K562 (cell line): Measurements from ENCODE around the gene PRR36. TPM values are rescaled to one million over a fixed set of nuclear protein-coding genes. Genes with fewer than 3 reads are reported as not detected.

Experiments used
- BRD9 ChIP-seq: fragments of 450-650 bp; IDR thresholded peaks from 2 replicates; pipeline ENCODE4 v1.6.1; 2018; ENCODE audit warnings: low read depth; ENCODE audit not compliant: partially characterized antibody
- BRF1 ChIP-seq: IDR thresholded peaks from 3 replicates; pipeline ENCODE4 v1.6.1; 2011; ENCODE audit warnings: borderline replicate concordance, mild to moderate bottlenecking; ENCODE audit not compliant: insufficient read length; ENCODE audit errors: extremely low read depth
- CAMTA2 ChIP-seq: fragments of 250-450 bp; sonication (Bioruptor Pico); conservative IDR thresholded peaks from 2 replicates; pipeline ENCODE4 v1.5.1; 2022
- CBX8 ChIP-seq: fragments of 200-600 bp; sonication (generic); IDR thresholded peaks from 2 replicates; pipeline ENCODE4 v1.6.1; 2012; ENCODE audit warnings: borderline replicate concordance, mixed run types, low read depth, mild to moderate bottlenecking, moderate library complexity, mixed read lengths, low read length, control low read depth, inconsistent platforms; ENCODE audit not compliant: poor library complexity, severe bottlenecking; ENCODE audit errors: extremely low read depth
- CTBP1 ChIP-seq: fragments of 450-650 bp; IDR thresholded peaks from 2 replicates; pipeline ENCODE4 v1.6.1; 2016; ENCODE audit warnings: borderline replicate concordance
- CTCF ChIP-seq, 3 experiments: IDR thresholded peaks in 2 of 3; conservative IDR thresholded peaks in 1 of 3; 2 replicates each; pipeline ENCODE4 v1.5.1; 2011 to 2012; ENCODE audit warnings: low read length in 3 of 3, mild to moderate bottlenecking in 3 of 3, control low read depth in 2 of 3, improper control_type of control experiment in 1 of 3, inconsistent platforms in 1 of 3, low read depth in 1 of 3, mixed read lengths in 1 of 3, moderate library complexity in 1 of 3; ENCODE audit not compliant: insufficient read depth in 2 of 3
- DPF2 ChIP-seq: fragments of 450-650 bp; IDR thresholded peaks from 2 replicates; pipeline ENCODE4 v1.6.1; 2016
- EP400 ChIP-seq: fragments of 450-650 bp; IDR thresholded peaks from 2 replicates; pipeline ENCODE4 v1.6.1; 2017; ENCODE audit warnings: antibody characterized with exemption, mild to moderate bottlenecking, moderate library complexity
- ETV5 ChIP-seq: sonication (generic); formaldehyde crosslinking; IDR thresholded peaks from 2 replicates; pipeline ENCODE4 v1.4.0; 2020; ENCODE audit warnings: low read depth, mild to moderate bottlenecking, missing genetic modification reagents
- FOXK1 ChIP-seq: sonication (generic); formaldehyde crosslinking; IDR thresholded peaks from 2 replicates; pipeline ENCODE4 v1.8.0; 2022; ENCODE audit warnings: missing genetic modification reagents, mild to moderate bottlenecking, borderline replicate concordance
- FOXK2 ChIP-seq, 2 experiments: fragments of 450-650 bp; IDR thresholded peaks in 1 of 2; conservative IDR thresholded peaks in 1 of 2; 2 replicates each; pipeline ENCODE4 v1.6.1; 2016; ENCODE audit warnings: low read depth in 2 of 2, mild to moderate bottlenecking in 1 of 2
- GATAD2A ChIP-seq: fragments of 450-650 bp; IDR thresholded peaks from 2 replicates; pipeline ENCODE4 v1.6.1; 2017
- HNRNPK ChIP-seq: fragments of 200-400 bp; formaldehyde crosslinking; IDR thresholded peaks from one replicate; pipeline ENCODE4 v1.6.1; 2018; ENCODE audit warnings: mild to moderate bottlenecking, low read depth, low read length; ENCODE audit not compliant: poor library complexity, severe bottlenecking
- NCOA1 ChIP-seq: fragments of 450-650 bp; IDR thresholded peaks from 2 replicates; pipeline ENCODE4 v1.6.1; 2016; ENCODE audit warnings: low read depth
- NFIC ChIP-seq: fragments of 450-650 bp; IDR thresholded peaks from 2 replicates; pipeline ENCODE4 v1.6.1; 2017; ENCODE audit warnings: mild to moderate bottlenecking, inconsistent platforms
- PBX2 ChIP-seq, 2 experiments: IDR thresholded peaks in 1 of 2; conservative IDR thresholded peaks in 1 of 2; 2 replicates each; pipeline ENCODE4 v1.6.1; 2016; ENCODE audit warnings: low read depth in 2 of 2, mild to moderate bottlenecking in 1 of 2, missing compliant biosample characterization in 1 of 2, missing genetic modification characterization in 1 of 2, moderate library complexity in 1 of 2
- POLR2A ChIP-seq: fragments of 450-650 bp; conservative IDR thresholded peaks from 2 replicates; pipeline ENCODE4 v1.6.1; 2016
- SMARCB1 ChIP-seq: IDR thresholded peaks from 2 replicates; pipeline ENCODE4 v1.6.1; 2011; ENCODE audit warnings: improper control_type of control experiment, low read depth; ENCODE audit not compliant: insufficient read length
- STAT6 ChIP-seq: sonication (generic); formaldehyde crosslinking; IDR thresholded peaks from 2 replicates; pipeline ENCODE4 v1.8.1; 2023; ENCODE audit warnings: mild to moderate bottlenecking, missing genetic modification reagents
- XRCC4 ChIP-seq: IDR thresholded peaks from one replicate; pipeline ENCODE4 v1.6.1; 2011; ENCODE audit not compliant: insufficient read depth, insufficient read length; ENCODE audit errors: extremely low read depth
- ZC3H4 ChIP-seq: sonication (generic); formaldehyde crosslinking; IDR thresholded peaks from 2 replicates; pipeline ENCODE4 v1.9.0; 2021; ENCODE audit warnings: missing genetic modification reagents, borderline replicate concordance
- polyA plus RNA-seq, 8 experiments: library from polyadenylated mRNA; depleted of rRNA in 4 of 8; stranded (reverse) in 5 of 8; unstranded in 3 of 8; fragments of >200 nt; fragmentation: Nextera tagmentation in 2 of 8; fragmentation: Illumina TruSeq in 1 of 8; extraction: Ambion mirVana in 2 of 8; extraction: Trizol in 1 of 8; gene quantifications; 2 replicates each; pipeline versions ENCODE4 v1.2.1 to v1.2.3, GENCODE V29; 2011 to 2014; ENCODE audit warnings: inconsistent platforms in 1 of 8, missing spikeins in 1 of 8
- total RNA-seq, 7 experiments: library from RNA; depleted of rRNA in 6 of 7; stranded (reverse); fragments of >200 nt in 6 of 7; fragmentation: Illumina TruSeq in 2 of 7; extraction: Trizol in 2 of 7; gene quantifications; 2 replicates each; pipeline versions ENCODE4 v1.2.1 to v1.2.3, GENCODE V29; 2011 to 2021; ENCODE audit warnings: low replicate concordance in 1 of 7

PRR36 gene
- total and polyA plus RNA-seq, 9 of the 15 experiments (the other 6 are each of a cell fraction or from before 2014, with no cell fraction given) = 0.05 to 0.42 (median 0.06) TPM; not detected in 6

GRCh38 chr19:7920519-7921301 is 46.5 kb upstream of the PRR36 start (continued):
- no peak; the same call in 1 of the 2 replicates for TF ChIP-seq STAT6
- no peak for TF ChIP-seq CAMTA2 (CRISPR knock-in tag)
- no peak for TF ChIP-seq CBX8
- TF ChIP-seq GATAD2A = 0 out of 2 replicates have a peak, but pooled peaks have one; percentile 28
- TF ChIP-seq CTBP1 = no peak
- TF ChIP-seq CTCF (IDR thresholded peaks at IDR 0.05 in 2 of 3, conservative IDR thresholded peaks at IDR 0.05 in 1 of 3; ENCODE audit: insufficient read depth in 2 of 3, low read depth in 1 of 3, low read length in 3 of 3) = no peak
- no peak for TF ChIP-seq BRD9
- peak; percentile 28 for TF ChIP-seq NFIC
- peak; percentile 56; the same call in 1 of the 2 replicates for TF ChIP-seq POLR2A
- no peak for TF ChIP-seq ZC3H4
- TF ChIP-seq EP400 = peak; percentile 47; the same call in 1 of the 2 replicates
- no peak for TF ChIP-seq FOXK1 (CRISPR knock-in tag)
- no peak for TF ChIP-seq XRCC4
- no peak for TF ChIP-seq HNRNPK
- peak; percentile 18; the same call in 1 of the 2 replicates for TF ChIP-seq PBX2 (CRISPR knock-in tag; IDR thresholded peaks at IDR 0.05; ENCODE audit: low read depth)
- no peak for TF ChIP-seq PBX2 (tag; conservative IDR thresholded peaks at IDR 0.05; ENCODE audit: low read depth)
- TF ChIP-seq DPF2 = peak; percentile 70
- TF ChIP-seq NCOA1 = peak; percentile 62; the same call in 1 of the 2 replicates
- TF ChIP-seq BRF1 = no peak
- TF ChIP-seq SMARCB1 = no peak
- no peak for TF ChIP-seq FOXK2 (conservative IDR thresholded peaks at IDR 0.05 in 1 of 2, IDR thresholded peaks at IDR 0.05 in 1 of 2; ENCODE audit: low read depth in 2 of 2)
- no peak for TF ChIP-seq ETV5 (CRISPR knock-in tag)
